Stimulated activated CD4-positive, alpha-beta T cell treated with anti-CD3 and anti-CD28 coated beads, Interleukin-2, amount 100 ng/mL, for 24 hours (primary cell): Measurements from ENCODE around the gene TNN.
A peak's percentile ranks its signal among the peaks of the same experiment; 100 is the strongest.

Source experiments
- DNase-seq, 2 donors: peaks; one replicate each; pipeline ENCODE4 v3.0.0-alpha.2; 2020

TNN gene

GRCh38 chr1:175150596-175151319 lies 83.1 kb downstream of the TNN start:
- DNase-seq: no peak

GRCh38 chr1:175152006-175152652 lies 84.5 kb downstream of the TNN start:
- peak; percentile 76 to 80 for DNase-seq

- peak; percentile 81 to 82 for DNase-seq
These were observed 87.2 kb downstream of the TNN start for GRCh38 chr1:175154629-175155472.

DNA sequence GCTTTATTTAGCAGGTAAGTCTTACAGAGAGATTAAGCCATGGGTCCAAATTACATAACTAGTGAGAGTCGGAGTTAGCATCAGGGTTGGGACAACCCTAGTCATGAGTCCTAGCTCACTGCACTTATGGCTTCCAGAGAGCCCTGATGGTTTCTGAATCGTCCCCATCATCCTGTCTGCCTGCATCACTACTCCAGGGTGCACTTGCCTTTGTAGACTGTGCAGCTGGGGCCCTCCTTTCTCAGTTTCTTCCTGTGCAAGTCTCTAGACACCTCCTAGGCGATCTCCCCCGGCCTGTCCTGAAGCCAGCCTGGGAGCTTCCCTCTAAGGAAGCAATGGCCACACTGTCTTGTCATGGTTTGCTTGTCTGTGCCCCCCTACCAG lies 87.8 kb downstream of the TNN start:
- DNase-seq: no peak

DNA sequence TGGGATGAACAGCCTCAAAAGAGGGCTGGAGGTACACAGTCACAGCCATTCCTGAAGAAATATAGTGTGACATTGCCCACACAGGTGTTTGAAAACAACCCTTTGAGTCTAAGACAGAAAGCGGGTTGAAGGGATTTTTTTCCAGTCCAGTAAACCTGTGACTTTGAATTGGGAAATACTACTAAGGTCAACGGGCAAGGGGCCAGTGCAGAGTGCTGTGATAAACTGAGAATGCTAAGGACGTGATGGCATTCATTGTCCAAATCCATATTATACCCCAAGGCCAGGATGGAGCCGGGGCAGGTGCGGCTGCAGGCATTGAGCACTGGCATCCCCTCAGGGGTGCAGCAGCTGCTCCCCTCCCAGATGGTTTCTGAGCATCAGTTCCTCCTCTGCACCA lies 88.3 kb downstream of the TNN start:
- DNase-seq: no peak

DNA sequence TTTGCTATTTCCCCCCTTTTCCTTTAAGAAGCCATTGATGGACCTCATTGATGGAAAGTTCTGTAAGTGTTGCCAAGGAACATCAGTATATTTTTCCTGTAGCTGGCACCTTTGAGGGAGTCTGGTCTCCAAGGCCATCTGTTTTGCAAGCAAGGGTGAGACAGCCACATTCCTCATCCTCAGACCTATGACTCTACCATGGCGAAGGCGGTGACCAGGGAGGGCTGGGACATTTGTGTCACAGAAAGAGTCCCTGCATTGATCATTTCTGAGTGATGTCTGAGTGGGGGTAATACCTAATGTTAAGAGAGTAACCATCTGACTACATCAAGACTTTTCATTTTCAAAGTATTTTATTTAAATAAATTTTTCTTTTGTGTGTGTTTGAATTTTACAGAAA lies 89.6 kb downstream of the TNN start:
- DNase-seq: no peak

DNA sequence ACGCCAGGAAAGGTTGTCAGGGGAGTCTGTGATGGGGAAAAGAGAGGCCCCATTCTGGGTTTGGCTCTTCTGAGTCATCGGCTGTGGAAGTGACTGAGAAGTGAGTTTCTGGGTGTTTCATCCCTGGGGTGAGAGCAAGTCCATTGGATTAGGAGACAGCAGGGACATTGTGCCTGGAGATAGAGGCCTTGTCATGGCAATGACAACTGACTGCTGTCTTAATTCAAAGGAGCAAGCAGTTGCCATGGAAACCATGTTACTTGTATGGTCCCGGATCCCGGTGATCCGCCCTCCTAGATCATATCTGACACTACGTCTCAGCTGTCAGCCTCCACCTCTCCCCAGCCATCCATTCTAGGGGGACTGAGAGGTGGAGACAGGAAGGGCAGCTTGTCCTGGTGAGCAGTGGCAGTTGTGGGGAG lies 90.5 kb downstream of the TNN start:
- no peak for DNase-seq

- no peak for DNase-seq
These were observed 95.3 kb downstream of the TNN start for GRCh38 chr1:175162955-175163354.

DNA sequence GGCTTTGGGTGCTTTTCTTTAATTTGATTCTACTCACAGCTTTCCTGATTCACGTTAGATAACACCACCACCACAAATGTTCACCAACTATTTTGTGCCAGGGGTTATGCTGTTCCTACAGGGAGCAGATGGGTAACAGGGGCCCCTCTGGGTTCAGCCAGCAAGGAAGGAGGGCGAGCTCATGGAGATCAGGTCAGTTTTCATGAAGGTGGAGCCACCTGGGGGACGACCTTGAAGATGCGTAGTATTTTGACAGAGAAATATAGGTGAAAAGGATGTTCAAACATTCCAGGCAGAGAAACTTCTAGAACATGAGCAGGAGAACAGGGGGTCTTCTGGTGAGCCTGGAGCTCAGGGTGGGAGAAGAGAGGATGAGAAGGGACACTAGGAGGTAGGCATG lies 96.1 kb downstream of the TNN start:
- DNase-seq: no peak

DNA sequence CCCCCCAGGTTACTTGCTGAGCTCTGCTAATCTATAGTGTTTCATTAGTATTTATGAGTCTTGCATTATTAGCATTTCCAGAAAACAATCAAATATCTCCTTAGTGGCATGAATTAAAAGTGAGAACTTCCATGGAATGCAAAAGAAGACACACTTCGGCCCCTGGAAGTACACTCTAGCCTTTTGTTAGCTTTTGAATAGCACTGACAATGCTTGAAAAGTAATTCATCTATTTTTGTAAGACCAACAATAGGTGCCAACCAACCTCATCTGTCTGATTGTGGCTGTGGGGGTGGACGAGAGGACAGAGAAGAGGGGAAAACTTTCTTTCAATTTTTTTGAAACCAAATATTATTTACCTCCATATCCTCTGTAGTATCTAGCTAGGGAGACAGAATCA lies 97.1 kb downstream of the TNN start:
- no peak for DNase-seq

DNA sequence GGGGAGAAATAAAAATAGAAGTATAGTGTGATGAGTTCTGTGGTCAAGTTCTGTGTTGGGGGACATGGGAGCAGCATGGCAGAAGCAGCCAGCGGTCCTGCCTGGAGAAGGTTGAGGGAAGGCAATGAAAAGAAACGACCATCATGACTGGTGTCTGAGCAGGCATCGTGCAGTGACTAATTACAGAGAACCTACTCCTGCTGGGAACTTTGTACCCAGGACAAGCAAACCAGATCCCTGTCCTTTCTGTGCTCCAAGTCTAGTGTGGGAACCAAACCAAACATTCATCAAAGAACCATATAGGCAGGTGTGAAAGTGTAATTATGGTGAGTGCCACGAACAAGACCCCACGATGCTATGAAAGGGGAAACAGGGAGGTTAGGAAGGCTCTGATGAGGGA lies 99.1 kb downstream of the TNN start:
- DNase-seq: no peak

DNA sequence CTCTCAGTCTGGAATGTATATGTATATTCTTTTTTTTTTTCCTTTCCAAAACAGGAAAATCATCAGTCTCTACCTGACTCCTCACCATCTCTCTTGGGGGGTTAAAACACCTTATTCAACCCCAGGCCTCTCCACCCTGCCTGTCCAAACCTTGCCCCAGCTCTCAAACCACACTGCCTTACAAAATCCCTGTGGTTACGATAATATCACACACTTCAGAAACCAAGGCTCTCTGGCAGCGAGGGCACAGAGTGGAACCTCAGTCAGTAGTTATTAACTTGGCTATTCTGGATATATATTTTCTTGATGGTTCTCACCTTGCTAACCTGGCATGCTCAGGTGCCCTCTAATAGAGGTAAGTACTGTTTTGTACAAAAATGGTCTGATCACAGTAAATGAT lies 100.2 kb downstream of the TNN start:
- DNase-seq: no peak

DNA sequence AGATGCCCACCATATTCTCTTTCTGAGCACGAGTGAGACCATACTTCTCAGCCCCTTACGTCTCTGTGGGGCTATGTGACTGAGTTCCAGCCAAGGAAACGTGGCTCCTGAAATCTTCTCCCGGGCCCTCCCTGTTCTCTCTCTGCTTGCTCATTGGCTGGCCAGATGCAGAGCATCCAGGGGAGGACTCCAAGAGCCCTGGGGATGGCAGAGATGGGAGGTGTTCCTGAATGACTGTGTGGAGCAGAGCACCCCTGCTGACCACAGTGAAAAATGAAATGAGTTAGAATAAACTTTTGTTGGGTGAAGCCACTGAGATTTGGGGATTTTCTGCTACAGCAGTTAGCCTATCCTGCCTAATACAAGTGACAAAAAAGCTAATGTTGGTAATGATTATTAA lies 101.1 kb downstream of the TNN start:
- no peak for DNase-seq

DNA sequence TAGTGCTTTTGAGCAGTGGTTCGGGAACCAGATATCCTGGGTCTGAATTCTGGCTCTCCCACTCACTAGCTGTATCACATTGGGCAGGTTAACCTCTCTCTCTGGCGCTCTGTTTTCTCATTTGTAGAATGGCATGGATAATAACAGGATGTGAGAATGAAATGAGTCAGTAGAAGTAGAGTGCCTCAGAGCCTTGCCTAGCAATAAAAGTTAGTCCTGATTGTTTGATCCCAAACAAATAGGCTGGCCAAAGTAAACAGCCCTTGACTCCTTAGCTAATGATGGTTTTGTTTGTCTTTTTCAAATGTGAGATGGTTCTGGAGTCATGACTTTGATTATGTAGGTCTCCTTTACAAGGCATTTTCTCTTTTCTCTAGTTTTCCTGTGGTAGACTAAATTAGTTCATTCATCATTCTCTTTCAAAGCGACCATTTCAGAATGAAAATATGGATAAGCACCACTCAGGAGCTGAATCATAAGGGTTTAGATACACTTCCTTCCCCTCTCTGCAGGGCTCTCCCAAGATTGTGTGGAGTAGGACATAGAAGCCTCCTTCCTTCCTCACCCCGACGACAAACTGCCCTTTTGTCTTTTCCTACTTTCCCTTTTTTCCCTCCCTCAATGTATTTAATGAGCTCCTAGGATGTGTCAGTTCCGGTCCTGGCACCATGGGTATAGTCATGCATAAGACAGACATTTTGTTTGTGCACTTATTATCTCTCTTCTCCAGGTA lies 101.8 kb downstream of the TNN start:
- no peak for DNase-seq

DNA sequence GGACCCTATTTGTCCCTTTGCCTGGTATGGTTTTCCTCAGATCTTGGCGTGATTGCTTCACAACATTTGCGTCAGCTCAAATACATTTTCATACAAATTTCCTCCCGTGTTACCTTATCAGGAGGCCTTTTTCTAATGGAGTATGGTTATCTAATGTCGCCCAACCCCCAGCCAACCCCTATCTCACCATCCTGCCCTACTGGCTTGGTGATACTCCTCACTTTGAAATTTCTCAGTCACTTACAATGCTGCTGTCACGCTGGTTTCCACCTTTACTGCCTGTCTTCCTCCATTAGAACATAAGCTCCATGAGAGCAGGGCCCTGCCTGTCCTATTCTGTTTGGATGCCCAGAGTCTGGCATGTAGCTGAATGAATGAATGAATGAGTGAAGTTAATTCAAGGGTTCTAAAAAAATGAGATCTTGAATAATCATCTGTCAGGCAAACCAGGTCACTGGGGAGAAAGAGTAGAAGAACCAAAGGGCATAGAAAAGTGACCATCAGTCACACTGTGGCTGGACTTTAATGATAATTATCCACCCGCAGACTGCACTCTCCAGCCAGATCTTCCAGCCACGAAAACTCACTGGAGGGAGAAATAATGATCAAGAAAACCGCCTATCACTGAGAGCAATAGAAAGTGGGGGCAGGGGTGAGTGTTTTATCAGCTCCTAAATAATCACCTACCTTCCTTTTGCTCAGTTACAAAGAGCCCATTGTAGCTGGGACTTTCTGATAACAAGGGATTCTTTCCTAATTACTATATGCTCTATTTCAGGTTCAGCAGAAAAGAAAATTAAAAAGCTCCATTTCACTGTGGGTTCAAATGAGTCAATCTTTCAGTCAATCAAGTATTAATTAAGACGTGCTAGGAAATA lies 103.6 kb downstream of the TNN start:
- no peak for DNase-seq

DNA sequence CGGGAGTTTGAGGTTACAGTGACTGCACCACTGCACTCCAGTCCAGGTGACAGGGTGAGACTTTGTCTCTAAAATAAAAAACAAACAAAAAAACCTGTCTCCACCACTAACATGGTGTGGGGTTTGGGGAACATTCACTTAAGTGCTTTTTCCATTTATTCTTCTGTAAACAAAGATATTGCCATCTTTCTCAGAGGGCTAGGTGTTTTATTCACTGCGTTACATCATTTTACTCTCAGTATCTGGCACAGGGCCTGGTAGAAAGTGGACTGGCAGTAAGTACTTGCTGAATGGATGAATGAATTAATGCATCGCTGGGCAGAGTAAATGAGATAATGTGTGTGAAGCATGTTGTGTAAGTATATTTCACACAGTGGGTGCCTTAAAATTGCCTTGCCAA lies 104.9 kb downstream of the TNN start:
- DNase-seq: no peak

DNA sequence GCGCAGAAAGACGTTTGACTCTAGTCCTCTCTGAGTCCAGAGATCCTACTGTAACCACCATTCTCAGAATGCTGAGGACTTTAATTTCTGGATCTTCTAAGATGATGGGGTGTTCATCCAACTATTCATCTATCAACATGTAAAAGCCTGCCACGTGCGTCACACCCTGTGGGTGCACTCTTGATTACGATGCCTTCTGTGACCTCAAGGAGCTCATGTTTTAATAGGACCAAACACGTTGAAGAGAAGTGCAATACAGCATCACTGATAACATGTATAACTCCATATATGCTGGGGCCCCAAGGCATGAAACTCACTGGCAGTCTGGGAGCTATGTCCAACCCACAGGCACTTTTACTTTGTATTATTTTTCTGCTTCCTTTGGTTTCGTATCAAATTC lies 105.9 kb downstream of the TNN start:
- DNase-seq: no peak

GRCh38 chr1:175174309-175175102 lies 106.9 kb downstream of the TNN start:
- no peak for DNase-seq

GRCh38 chr1:175176246-175176645 lies 108.6 kb downstream of the TNN start:
- DNase-seq: no peak

GRCh38 chr1:175178056-175178455 lies 110.4 kb downstream of the TNN start:
- DNase-seq: no peak

- DNase-seq: no peak
These were observed 110.8 kb downstream of the TNN start for GRCh38 chr1:175178456-175178855.
